ENCODE data around the gene B4GALT5.

Gene B4GALT5

GRCh38 chr20:49657118-49657901 is 56.4 kb downstream of the B4GALT5 start:
- DNase-seq (ENCODE audit: low read depth), result no peak

DNA sequence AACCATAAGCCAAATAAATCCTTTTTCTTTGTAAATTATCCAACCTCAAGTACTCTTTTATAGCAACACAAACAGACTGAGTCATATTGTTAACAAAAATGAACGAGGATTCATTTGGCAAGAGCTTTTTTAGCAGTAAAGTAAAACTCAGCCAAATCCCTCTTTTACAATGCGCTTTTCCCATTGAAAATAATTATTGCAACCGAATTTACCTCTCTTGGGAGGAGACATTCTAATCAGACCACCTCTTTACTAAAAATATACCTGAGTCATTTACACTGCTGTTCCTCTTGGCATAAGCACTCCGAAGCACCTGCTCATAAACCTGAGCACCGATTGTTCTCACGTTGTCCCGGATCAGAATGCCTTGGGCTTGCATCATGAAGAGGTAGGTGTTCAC is 57.4 kb downstream of the B4GALT5 start:
- no peak for DNase-seq (ENCODE audit: low read depth)

DNA sequence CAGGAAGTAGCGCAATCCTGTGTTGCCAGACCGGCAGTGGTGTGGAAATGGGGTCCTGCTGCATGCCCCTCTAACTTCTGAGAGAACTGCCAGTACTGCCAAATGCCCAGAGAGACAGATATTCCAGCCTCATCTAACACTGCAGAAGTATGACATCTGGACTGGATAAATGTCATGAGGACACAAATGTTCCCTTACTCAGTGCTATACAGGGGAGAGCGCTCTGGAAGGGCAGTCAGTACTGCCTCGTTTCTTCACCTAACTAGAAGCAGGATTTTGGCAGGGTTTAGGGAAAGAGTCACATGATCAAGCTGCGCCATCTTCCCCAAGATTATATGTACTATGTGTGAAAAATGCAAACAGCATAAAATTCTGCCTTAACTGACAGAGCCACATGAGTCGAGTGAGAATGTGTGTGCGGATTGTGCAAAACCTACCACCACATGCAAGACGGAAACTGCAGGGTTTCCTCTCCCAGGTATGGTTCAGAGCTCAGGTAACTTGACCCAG is 59.7 kb downstream of the B4GALT5 start:
- DNase-seq (ENCODE audit: low read depth), result no peak

- no peak for DNase-seq (ENCODE audit: low read depth)
These were observed 64.0 kb downstream of the B4GALT5 start for GRCh38 chr20:49649672-49650071.

DNA sequence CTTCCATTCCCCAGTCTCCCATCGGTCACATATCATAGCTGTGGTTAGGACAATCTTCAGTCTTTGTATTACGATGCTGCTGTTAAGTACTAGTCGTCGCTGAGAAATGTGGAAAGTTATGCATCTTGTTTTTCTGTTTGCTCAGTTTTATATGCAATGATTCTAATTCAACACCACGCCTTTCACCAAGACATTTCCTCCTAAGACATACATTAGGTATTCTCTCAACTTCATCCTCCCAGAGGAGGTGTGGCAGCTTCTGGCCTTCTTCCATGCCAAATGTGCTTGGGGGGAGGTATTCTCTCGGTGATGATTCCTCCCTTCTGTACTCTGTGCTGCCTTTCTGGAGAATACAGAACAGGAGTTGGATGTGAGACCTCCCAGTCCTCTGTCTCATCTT is 66.1 kb downstream of the B4GALT5 start:
- no peak for DNase-seq (ENCODE audit: low read depth)

GRCh38 chr20:49646528-49646927 is 67.2 kb downstream of the B4GALT5 start:
- no peak for DNase-seq (ENCODE audit: low read depth)

- DNase-seq (ENCODE audit: low read depth), result no peak
These were observed 67.6 kb downstream of the B4GALT5 start for GRCh38 chr20:49646126-49646525.

GRCh38 chr20:49644980-49645565 is 68.6 kb downstream of the B4GALT5 start:
- DNase-seq (ENCODE audit: low read depth), result no peak

GRCh38 chr20:49642816-49643215 is 70.9 kb downstream of the B4GALT5 start:
- DNase-seq (ENCODE audit: low read depth), result no peak

- no peak for DNase-seq (ENCODE audit: low read depth)
These were observed 71.7 kb downstream of the B4GALT5 start for GRCh38 chr20:49641683-49642656.

DNA sequence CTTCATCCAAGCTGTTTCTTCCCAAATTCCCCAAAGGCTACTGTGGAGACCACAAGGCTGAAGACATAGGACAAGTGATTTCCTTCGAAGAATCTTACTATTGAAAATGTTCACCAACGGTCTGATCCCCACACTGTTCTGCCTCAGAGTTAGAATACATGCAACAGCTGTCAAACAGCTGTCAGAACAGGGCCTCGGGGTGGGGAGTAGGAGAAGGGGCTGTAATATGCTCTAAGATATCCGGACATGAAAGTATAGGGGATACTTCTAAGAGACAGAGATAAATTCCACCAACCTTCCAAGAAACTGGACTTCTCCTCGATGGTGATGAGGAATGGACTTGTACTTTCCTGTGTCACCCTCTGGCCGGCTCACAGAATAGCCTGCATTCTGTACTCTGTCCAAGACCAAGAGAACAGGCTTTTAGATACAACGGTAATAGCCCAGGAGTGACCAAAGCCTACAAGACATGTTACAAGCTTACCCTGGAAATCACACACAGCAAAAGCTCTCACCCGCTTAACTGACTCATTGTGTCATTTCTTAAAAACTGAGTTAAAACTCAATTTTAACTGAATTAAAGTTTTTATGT is 76.5 kb downstream of the B4GALT5 start:
- no peak for DNase-seq (ENCODE audit: low read depth)

DNA sequence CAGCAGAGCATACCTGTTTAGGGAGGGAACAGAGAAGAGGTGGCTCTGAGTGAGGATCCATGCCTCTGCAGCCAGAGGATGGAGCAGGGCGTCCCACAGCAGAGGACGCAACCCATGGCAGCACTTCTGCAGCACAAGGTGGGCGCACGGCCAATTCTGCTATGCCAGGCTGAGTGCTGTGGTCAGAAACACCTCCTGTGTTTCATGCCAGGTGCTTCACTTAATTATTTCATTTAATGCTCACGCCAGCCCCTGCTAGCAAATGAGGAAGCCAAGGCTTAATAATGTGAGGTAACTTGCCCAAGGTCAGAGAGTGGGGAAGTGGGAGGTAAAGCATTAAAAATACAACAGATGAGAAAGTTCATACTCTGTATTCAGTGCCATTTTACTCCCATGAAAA is 77.2 kb downstream of the B4GALT5 start:
- DNase-seq (ENCODE audit: low read depth), result no peak

- DNase-seq (ENCODE audit: low read depth), result no peak
These were observed 77.8 kb downstream of the B4GALT5 start for GRCh38 chr20:49635866-49636265.

DNA sequence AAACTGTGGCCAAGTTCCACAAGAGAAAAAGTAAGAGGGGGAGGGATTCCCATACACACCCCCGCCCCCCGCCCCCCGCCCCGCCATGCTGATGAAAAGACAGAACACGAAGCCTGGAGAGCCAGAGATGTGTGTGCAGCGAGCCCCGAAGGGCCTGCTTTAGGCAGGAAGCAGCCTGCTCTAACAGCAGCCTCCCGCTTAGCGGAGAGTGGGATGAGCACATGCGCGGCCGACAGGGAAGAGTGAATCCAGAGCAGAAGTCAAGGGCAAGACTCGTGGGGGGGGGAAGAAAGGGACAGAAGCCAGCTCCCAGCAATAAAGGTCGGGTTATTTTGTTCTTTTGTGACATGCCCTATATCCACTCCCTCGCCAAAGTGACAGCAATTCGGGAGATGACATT is 78.5 kb downstream of the B4GALT5 start:
- DNase-seq (ENCODE audit: low read depth), result no peak

DNA sequence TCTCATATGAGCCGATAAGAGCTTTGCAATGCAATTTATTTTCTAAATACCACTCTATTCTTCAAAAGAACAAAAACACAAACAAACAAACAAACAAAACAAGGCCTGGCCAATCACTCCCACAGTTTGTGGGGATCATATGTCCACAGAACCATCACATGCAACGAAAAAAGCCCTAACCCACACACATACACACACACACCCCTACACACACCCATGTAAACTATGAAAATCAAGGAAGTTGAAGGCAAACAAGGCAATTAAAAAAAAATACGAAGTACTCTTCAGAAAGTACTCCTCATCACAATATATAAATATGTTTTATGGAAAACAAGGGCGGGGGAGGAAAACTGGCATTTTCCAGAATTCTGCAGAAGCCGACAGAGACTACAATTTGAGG is 79.6 kb downstream of the B4GALT5 start:
- no peak for DNase-seq (ENCODE audit: low read depth)

GRCh38 chr20:49633643-49634042 is 80.0 kb downstream of the B4GALT5 start:
- no peak for DNase-seq (ENCODE audit: low read depth)

GRCh38 chr20:49633023-49633422 is 80.7 kb downstream of the B4GALT5 start:
- DNase-seq (ENCODE audit: low read depth), result no peak

DNA sequence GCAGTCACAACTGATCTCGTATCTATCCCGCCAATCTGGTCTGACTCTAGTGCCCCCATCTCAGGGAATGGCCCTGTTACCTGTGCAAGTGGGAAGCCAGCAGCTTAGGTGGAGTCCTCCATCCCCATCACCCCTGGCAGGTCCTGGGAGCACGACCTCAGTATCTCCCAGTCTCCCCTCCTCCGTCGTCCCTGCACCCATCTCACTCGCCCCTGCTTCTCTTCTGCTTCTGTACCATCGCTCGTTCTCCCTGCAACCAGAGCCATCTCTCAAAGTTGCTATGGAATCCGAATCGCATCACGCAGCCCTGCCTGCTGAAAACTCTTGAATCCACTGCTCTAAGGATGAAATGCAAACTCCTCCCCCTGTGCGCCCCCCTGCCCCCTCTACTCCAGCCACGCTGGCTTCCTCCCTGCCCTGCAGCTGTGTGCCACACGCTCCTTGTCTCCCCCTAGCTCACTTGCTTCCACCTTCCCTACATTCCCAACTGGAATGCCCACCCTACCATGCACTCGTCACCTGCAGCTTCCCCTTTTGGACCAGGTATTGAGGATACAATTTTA is 81.7 kb downstream of the B4GALT5 start:
- DNase-seq (ENCODE audit: low read depth), result no peak

GRCh38 chr20:49631061-49631716 is 82.5 kb downstream of the B4GALT5 start:
- no peak for DNase-seq (ENCODE audit: low read depth)

GRCh38 chr20:49630396-49630951 is 83.2 kb downstream of the B4GALT5 start:
- no peak for DNase-seq (ENCODE audit: low read depth)

GRCh38 chr20:49629606-49630005 is 84.1 kb downstream of the B4GALT5 start:
- no peak for DNase-seq (ENCODE audit: low read depth)
